ENCODE results near the gene SLC13A4. TPM values are rescaled to one million over a fixed set of nuclear protein-coding genes. Genes with fewer than 3 reads are reported as not detected.

Gene SLC13A4
- total and polyA plus RNA-seq, 2 of the 13 experiments (the other 11 are each of a cell fraction or from before 2014, with no cell fraction given) = 0.04 TPM; not detected in 1

- TF ChIP-seq KMT2B (CRISPR knock-in tag; IDR thresholded peaks at IDR 0.05) = no peak
- no peak for TF ChIP-seq ZBED4 (CRISPR knock-in tag; IDR thresholded peaks at IDR 0.05; ENCODE audit: borderline replicate concordance)
- TF ChIP-seq FOXA3 (CRISPR knock-in tag; IDR thresholded peaks at IDR 0.05) = no peak
- no peak for TF ChIP-seq ZNF850 (CRISPR knock-in tag; conservative IDR thresholded peaks at IDR 0.05)
- no peak for TF ChIP-seq ZUFSP (CRISPR knock-in tag; IDR thresholded peaks at IDR 0.05; ENCODE audit: borderline replicate concordance)
- no peak for TF ChIP-seq HDAC6 (IDR thresholded peaks at IDR 0.05; ENCODE audit: low read depth, low read length)
- TF ChIP-seq TMF1 (CRISPR knock-in tag; IDR thresholded peaks at IDR 0.05; ENCODE audit: low read depth) = no peak
- TF ChIP-seq NPAS2 (CRISPR knock-in tag; IDR thresholded peaks at IDR 0.05; ENCODE audit: borderline replicate concordance) = no peak
- TF ChIP-seq SALL2 (CRISPR knock-in tag; IDR thresholded peaks at IDR 0.05) = no peak
- TF ChIP-seq SOX6 (IDR thresholded peaks at IDR 0.05) = no peak
- TF ChIP-seq SOX6 (CRISPR knock-in tag; IDR thresholded peaks at IDR 0.05) = no peak
- TF ChIP-seq ZNF282 (IDR thresholded peaks at IDR 0.05; ENCODE audit: partially characterized antibody) = no peak
- TF ChIP-seq TP53 (CRISPR knock-in tag; conservative IDR thresholded peaks at IDR 0.05) = no peak
- no peak for TF ChIP-seq ZNF546 (CRISPR knock-in tag; conservative IDR thresholded peaks at IDR 0.05)
- TF ChIP-seq MXI1 (IDR thresholded peaks at IDR 0.05; ENCODE audit: borderline replicate concordance, low read depth, low read length) = no peak
- no peak for TF ChIP-seq ZNF501 (CRISPR knock-in tag; IDR thresholded peaks at IDR 0.05)
- Histone ChIP-seq H4K20me1 (ENCODE audit: insufficient read depth, low read length) (no peaks in the 10 kb centered on the region), H3K79me2 (ENCODE audit: insufficient read depth, low read length) (peaks cover 33% of the 10 kb centered on the region), H3K9ac (ENCODE audit: insufficient read depth, low read depth, low read length) (no peak overlapping the region), H3K9me3 (ENCODE audit: low read length) (no peaks in the 10 kb centered on the region), H3K4me3 (replicated peaks in 1 of 3; ENCODE audit: insufficient read depth in 1 of 3, low read depth in 2 of 3, low read length in 3 of 3) (no peak overlapping the region), H3K27ac (ENCODE audit: extremely low read length, insufficient read depth, low read length) (no peak overlapping the region), H3K4me1 (ENCODE audit: insufficient read depth, low read length) (peaks cover 14% of the 10 kb centered on the region), H3K4me2 (ENCODE audit: low read depth, low read length) (no peak overlapping the region), H3K27me3 (ENCODE audit: control insufficient read depth in 1 of 2, insufficient read depth in 2 of 2, low read length in 2 of 2) (no peaks in the 10 kb centered on the region), H2AFZ (ENCODE audit: low read length) (no peak overlapping the region), H3K36me3 (replicated peaks in 1 of 2; ENCODE audit: control insufficient read depth in 1 of 2, insufficient read depth in 2 of 2, low read length in 2 of 2) (peaks cover 1 to 13% of the 10 kb centered on the region in 2 experiments; a peak in 3 of 5 replicates)
- ChIA-PET CTCF (ENCODE audit: low intra/inter-chr PET ratio, low total read pairs) (no interaction called here), POLR2A (no interaction called here)
- BruUV-seq (replicated peaks) = no TSS peak
- WGBS (ENCODE audit: low lambda C conversion rate) = 93% methylated on average over 1 of the region's 1 CpG
- FAIRE-seq (no peak), ATAC-seq (no peak), DNase-seq (ENCODE audit: low spot score) (no peak)
- in situ Hi-C loops (cut with HindIII; ENCODE audit: extremely low pct_ligation_motif_present, low pct_unique_long_range_greater_than_20kb) = loop anchor here (10.0 kb wide), 1 partner anchor 335 kb away; no protein-coding TSS in a partner anchor
- intact Hi-C loops (cut with micrococcal nuclease; ENCODE audit: unreplicated experiment) = loop anchor here (5.0 kb wide), 1 partner anchor 307 kb away; the partner anchor contains the start of gene MTPN
Measured at GRCh38 chr7:135670179-135670578, 57.8 kb downstream of the SLC13A4 start.

All from HepG2 (cell line).